HepG2 (cell line): ENCODE measurements around the gene PPBP.

Experiments used
- CENPT ChIP-seq: sonication (generic); formaldehyde crosslinking; IDR thresholded peaks from 2 replicates; pipeline ENCODE4 v1.8.0; 2022; ENCODE audit warnings: low read depth, mild to moderate bottlenecking, moderate library complexity, missing genetic modification reagents
- CREM ChIP-seq, 2 experiments: sonication (generic) in 1 of 2; formaldehyde crosslinking in 1 of 2; IDR thresholded peaks; 2 replicates each; pipeline versions ENCODE4 v1.4.0 to v1.6.1; 2016 to 2020; ENCODE audit warnings: antibody characterized with exemption in 1 of 2, mild to moderate bottlenecking in 1 of 2, missing genetic modification reagents in 1 of 2
- EZH2 ChIP-seq: conservative IDR thresholded peaks from 2 replicates; pipeline ENCODE4 v1.6.1; 2012; ENCODE audit warnings: mild to moderate bottlenecking, low read depth, low read length, moderate library complexity
- NFRKB ChIP-seq: fragments of 450-650 bp; IDR thresholded peaks from 2 replicates; pipeline ENCODE4 v1.6.1; 2017
- POLR2A ChIP-seq, 2 experiments: IDR thresholded peaks; 2 replicates each; pipeline ENCODE4 v1.6.1; 2011; ENCODE audit warnings: low read depth in 2 of 2, low read length in 2 of 2, mild to moderate bottlenecking in 1 of 2, moderate library complexity in 1 of 2; ENCODE audit not compliant: insufficient read depth in 1 of 2
- POLR2AphosphoS5 ChIP-seq: IDR thresholded peaks from 2 replicates; pipeline ENCODE4 v1.6.1; 2012; ENCODE audit warnings: low read depth, low read length
- ZNF124 ChIP-seq: sonication (generic); formaldehyde crosslinking; IDR thresholded peaks from 2 replicates; pipeline ENCODE4 v1.4.0; 2020; ENCODE audit warnings: missing genetic modification reagents
- ZNF3 ChIP-seq: IDR thresholded peaks from 2 replicates; pipeline ENCODE4 v1.7.0; 2017; ENCODE audit warnings: inconsistent platforms
- ZNF350 ChIP-seq: sonication (generic); formaldehyde crosslinking; IDR thresholded peaks from 2 replicates; pipeline ENCODE4 v1.4.0; 2020; ENCODE audit warnings: mild to moderate bottlenecking, low read depth, missing genetic modification reagents, borderline replicate concordance
- TF ChIP-seq, protein P1 (sequence below): sonication (generic); formaldehyde crosslinking; IDR thresholded peaks from 2 replicates; pipeline ENCODE4 v1.5.0; 2020; ENCODE audit warnings: mild to moderate bottlenecking, missing genetic modification reagents, moderate library complexity
- TF ChIP-seq, protein P2 (sequence below): sonication (generic); formaldehyde crosslinking; IDR thresholded peaks from 2 replicates; pipeline ENCODE4 v1.5.1; 2020; ENCODE audit warnings: mild to moderate bottlenecking, missing genetic modification reagents
- TF ChIP-seq, protein P3 (sequence below): IDR thresholded peaks from 2 replicates; pipeline ENCODE4 v1.6.1; 2016; ENCODE audit warnings: missing compliant biosample characterization, missing genetic modification reagents, borderline replicate concordance
- TF ChIP-seq, protein P4 (sequence below): sonication (generic); formaldehyde crosslinking; IDR thresholded peaks from 2 replicates; pipeline ENCODE4 v1.4.0; 2020; ENCODE audit warnings: mild to moderate bottlenecking, missing genetic modification reagents

DNA sequence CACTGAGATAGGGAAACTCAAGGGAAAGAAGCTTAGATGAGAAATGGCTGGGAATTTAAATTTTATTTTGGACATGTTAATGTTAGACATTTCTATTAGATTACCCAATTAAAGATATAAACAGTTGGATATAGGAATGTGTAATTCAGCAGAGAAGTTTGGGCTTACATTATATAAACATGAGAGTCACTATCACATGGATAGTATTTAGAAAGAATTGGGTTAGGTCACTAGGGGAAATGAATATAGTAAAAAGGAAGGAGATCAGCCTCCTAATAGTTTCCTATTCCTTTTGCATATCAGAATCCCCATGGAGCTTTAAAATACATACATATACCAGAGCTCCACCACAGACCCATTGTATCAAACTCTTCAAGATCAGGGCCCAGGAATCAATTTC, 30.1 kb upstream of the PPBP start:
- TF ChIP-seq, protein P1, sequence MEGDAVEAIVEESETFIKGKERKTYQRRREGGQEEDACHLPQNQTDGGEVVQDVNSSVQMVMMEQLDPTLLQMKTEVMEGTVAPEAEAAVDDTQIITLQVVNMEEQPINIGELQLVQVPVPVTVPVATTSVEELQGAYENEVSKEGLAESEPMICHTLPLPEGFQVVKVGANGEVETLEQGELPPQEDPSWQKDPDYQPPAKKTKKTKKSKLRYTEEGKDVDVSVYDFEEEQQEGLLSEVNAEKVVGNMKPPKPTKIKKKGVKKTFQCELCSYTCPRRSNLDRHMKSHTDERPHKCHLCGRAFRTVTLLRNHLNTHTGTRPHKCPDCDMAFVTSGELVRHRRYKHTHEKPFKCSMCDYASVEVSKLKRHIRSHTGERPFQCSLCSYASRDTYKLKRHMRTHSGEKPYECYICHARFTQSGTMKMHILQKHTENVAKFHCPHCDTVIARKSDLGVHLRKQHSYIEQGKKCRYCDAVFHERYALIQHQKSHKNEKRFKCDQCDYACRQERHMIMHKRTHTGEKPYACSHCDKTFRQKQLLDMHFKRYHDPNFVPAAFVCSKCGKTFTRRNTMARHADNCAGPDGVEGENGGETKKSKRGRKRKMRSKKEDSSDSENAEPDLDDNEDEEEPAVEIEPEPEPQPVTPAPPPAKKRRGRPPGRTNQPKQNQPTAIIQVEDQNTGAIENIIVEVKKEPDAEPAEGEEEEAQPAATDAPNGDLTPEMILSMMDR (CRISPR knock-in tag): no peak
- TF ChIP-seq EZH2: no peak
- TF ChIP-seq ZNF350 (CRISPR knock-in tag): no peak
- TF ChIP-seq ZNF124 (CRISPR knock-in tag): no peak
- TF ChIP-seq CENPT: no peak
- TF ChIP-seq POLR2AphosphoS5: no peak
- TF ChIP-seq POLR2A (IDR thresholded peaks at IDR 0.05; ENCODE audit: insufficient read depth in 1 of 2, low read depth in 2 of 2, low read length in 2 of 2): no peak
- TF ChIP-seq NFRKB: no peak
- TF ChIP-seq, protein P2, sequence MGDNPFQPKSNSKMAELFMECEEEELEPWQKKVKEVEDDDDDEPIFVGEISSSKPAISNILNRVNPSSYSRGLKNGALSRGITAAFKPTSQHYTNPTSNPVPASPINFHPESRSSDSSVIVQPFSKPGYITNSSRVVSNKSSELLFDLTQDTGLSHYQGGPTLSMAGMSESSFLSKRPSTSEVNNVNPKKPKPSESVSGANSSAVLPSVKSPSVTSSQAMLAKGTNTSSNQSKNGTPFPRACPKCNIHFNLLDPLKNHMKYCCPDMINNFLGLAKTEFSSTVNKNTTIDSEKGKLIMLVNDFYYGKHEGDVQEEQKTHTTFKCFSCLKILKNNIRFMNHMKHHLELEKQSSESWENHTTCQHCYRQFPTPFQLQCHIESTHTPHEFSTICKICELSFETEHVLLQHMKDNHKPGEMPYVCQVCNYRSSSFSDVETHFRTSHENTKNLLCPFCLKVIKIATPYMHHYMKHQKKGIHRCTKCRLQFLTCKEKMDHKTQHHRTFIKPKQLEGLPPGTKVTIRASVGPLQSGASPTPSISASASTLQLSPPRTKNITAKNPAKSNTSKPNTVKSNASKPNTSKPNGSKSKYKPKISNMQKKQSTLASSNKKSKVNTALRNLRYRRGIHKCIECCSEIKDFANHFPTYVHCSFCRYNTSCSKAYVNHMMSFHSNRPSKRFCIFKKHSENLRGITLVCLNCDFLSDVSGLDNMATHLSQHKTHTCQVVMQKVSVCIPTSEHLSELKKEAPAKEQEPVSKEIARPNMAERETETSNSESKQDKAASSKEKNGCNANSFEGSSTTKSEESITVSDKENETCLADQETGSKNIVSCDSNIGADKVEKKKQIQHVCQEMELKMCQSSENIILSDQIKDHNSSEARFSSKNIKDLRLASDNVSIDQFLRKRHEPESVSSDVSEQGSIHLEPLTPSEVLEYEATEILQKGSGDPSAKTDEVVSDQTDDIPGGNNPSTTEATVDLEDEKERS (CRISPR knock-in tag): no peak
- TF ChIP-seq ZNF3 (CRISPR knock-in tag): no peak
- TF ChIP-seq, protein P3, sequence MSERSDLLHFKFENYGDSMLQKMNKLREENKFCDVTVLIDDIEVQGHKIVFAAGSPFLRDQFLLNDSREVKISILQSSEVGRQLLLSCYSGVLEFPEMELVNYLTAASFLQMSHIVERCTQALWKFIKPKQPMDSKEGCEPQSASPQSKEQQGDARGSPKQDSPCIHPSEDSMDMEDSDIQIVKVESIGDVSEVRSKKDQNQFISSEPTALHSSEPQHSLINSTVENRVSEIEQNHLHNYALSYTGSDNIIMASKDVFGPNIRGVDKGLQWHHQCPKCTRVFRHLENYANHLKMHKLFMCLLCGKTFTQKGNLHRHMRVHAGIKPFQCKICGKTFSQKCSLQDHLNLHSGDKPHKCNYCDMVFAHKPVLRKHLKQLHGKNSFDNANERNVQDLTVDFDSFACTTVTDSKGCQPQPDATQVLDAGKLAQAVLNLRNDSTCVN (CRISPR knock-in tag): no peak
- TF ChIP-seq CREM (IDR thresholded peaks at IDR 0.05): no peak
- no peak for TF ChIP-seq CREM (CRISPR knock-in tag; IDR thresholded peaks at IDR 0.05)
- TF ChIP-seq, protein P4, sequence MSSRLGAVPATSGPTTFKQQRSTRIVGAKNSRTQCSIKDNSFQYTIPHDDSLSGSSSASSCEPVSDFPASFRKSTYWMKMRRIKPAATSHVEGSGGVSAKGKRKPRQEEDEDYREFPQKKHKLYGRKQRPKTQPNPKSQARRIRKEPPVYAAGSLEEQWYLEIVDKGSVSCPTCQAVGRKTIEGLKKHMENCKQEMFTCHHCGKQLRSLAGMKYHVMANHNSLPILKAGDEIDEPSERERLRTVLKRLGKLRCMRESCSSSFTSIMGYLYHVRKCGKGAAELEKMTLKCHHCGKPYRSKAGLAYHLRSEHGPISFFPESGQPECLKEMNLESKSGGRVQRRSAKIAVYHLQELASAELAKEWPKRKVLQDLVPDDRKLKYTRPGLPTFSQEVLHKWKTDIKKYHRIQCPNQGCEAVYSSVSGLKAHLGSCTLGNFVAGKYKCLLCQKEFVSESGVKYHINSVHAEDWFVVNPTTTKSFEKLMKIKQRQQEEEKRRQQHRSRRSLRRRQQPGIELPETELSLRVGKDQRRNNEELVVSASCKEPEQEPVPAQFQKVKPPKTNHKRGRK (CRISPR knock-in tag): no peak
